SU-DHL-6 (cell line): ENCODE data around the gene CDC42BPA.

Experiments
- H2AFZ ChIP-seq: fragments of 200-600 bp; sonication (generic); 2 replicates; pipeline ENCODE4 v1.6.1; 2014; ENCODE audit warnings: low read depth, mild to moderate bottlenecking, moderate library complexity, mixed read lengths, antibody characterized with exemption, low read length; ENCODE audit not compliant: severe bottlenecking
- H3F3A ChIP-seq: fragments of 200-600 bp; shearing (Covaris generic); 2 replicates; pipeline ENCODE4 v1.6.0; 2016; ENCODE audit warnings: antibody characterized with exemption, mild to moderate bottlenecking; ENCODE audit not compliant: insufficient read depth
- H3K27ac ChIP-seq: fragments of 200-600 bp; sonication (generic); 2 replicates; pipeline ENCODE4 v1.5.1; 2016; ENCODE audit warnings: low read depth, mild to moderate bottlenecking, low read length, moderate library complexity, mixed read lengths
- H3K27me3 ChIP-seq: fragments of 200-600 bp; sonication (generic), shearing (Covaris generic); 2 replicates; pipeline ENCODE4 v1.6.0; 2014; ENCODE audit warnings: mild to moderate bottlenecking, low read length
- H3K36me3 ChIP-seq: fragments of 200-600 bp; sonication (generic); 2 replicates; pipeline ENCODE4 v1.6.1; 2014; ENCODE audit warnings: mild to moderate bottlenecking, low read length, mixed read lengths
- H3K4me2 ChIP-seq: fragments of 300-600, 200-600 bp; shearing (Covaris generic), sonication (generic); 2 replicates; pipeline ENCODE4 v1.6.0; 2014; ENCODE audit warnings: low read length, low read depth, mild to moderate bottlenecking; ENCODE audit not compliant: poor library complexity, severe bottlenecking
- H3K4me3 ChIP-seq: fragments of 200-600 bp; sonication (generic); 2 replicates; pipeline ENCODE4 v1.5.1; 2014; ENCODE audit warnings: antibody characterized with exemption, low read length, mild to moderate bottlenecking, mixed read lengths; ENCODE audit not compliant: insufficient read depth, poor library complexity, severe bottlenecking
- H3K79me2 ChIP-seq: fragments of 200-600 bp; sonication (generic); 2 replicates; pipeline ENCODE4 v1.6.1; 2014; ENCODE audit warnings: mild to moderate bottlenecking, low read length, moderate library complexity; ENCODE audit not compliant: insufficient read depth
- H3K9ac ChIP-seq: fragments of 200-600 bp; sonication (generic); 2 replicates; pipeline ENCODE4 v1.7.0; 2014; ENCODE audit warnings: mild to moderate bottlenecking, low read length
- H3K9me2 ChIP-seq: fragments of 200-600 bp; sonication (generic); replicated peaks from 2 replicates; pipeline ENCODE4 v1.6.1; 2014; ENCODE audit warnings: low read length; ENCODE audit not compliant: insufficient read depth
- H3K9me3 ChIP-seq: fragments of 200-600 bp; sonication (generic); 2 replicates; pipeline ENCODE4 v1.6.1; 2014; ENCODE audit warnings: low read length, mixed read lengths; ENCODE audit not compliant: insufficient read depth
- H4K20me1 ChIP-seq: fragments of 200-600 bp; sonication (generic); 2 replicates; pipeline ENCODE4 v1.6.1; 2014; ENCODE audit warnings: low read depth, mild to moderate bottlenecking, antibody characterized with exemption, low read length, moderate library complexity, mixed read lengths
- EZH2phosphoT487 ChIP-seq: fragments of 200-600 bp; sonication (generic), shearing (Covaris generic); conservative IDR thresholded peaks from 2 replicates; pipeline ENCODE4 v1.6.1; 2018; ENCODE audit warnings: mild to moderate bottlenecking, antibody characterized with exemption, low read length, moderate library complexity, mixed read lengths
- TF ChIP-seq, protein P1 (sequence below): fragments of 200-600 bp; sonication (generic); IDR thresholded peaks from one replicate; pipeline ENCODE4 v1.5.1; 2017; ENCODE audit warnings: antibody characterized with exemption, mild to moderate bottlenecking, low read length, moderate library complexity; ENCODE audit not compliant: insufficient read depth, poor library complexity, severe bottlenecking

The CDC42BPA gene

GRCh38 chr1:227357171-227357926 is 39.1 kb upstream of the CDC42BPA start:
- Histone ChIP-seq H2AFZ (no peak overlapping the region), H3K9ac (no peak overlapping the region), H3K9me2 (no peaks in the 10 kb centered on the region), H3K79me2 (no peaks in the 10 kb centered on the region), H3K4me3 (no peak overlapping the region), H4K20me1 (no peaks in the 10 kb centered on the region), H3K27me3 (no peaks in the 10 kb centered on the region), H3K36me3 (no peaks in the 10 kb centered on the region), H3K4me2 (no peak overlapping the region), H3K9me3 (no peaks in the 10 kb centered on the region), H3K27ac (no peak overlapping the region), H3F3A (no peaks in the 10 kb centered on the region)
- TF ChIP-seq, protein P1, sequence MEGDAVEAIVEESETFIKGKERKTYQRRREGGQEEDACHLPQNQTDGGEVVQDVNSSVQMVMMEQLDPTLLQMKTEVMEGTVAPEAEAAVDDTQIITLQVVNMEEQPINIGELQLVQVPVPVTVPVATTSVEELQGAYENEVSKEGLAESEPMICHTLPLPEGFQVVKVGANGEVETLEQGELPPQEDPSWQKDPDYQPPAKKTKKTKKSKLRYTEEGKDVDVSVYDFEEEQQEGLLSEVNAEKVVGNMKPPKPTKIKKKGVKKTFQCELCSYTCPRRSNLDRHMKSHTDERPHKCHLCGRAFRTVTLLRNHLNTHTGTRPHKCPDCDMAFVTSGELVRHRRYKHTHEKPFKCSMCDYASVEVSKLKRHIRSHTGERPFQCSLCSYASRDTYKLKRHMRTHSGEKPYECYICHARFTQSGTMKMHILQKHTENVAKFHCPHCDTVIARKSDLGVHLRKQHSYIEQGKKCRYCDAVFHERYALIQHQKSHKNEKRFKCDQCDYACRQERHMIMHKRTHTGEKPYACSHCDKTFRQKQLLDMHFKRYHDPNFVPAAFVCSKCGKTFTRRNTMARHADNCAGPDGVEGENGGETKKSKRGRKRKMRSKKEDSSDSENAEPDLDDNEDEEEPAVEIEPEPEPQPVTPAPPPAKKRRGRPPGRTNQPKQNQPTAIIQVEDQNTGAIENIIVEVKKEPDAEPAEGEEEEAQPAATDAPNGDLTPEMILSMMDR = no peak
- TF ChIP-seq EZH2phosphoT487 = no peak

- no peaks in the 10 kb centered on the region for H4K20me1 ChIP-seq
- no peaks in the 10 kb centered on the region for H3K9me2 ChIP-seq
- no peaks in the 10 kb centered on the region for H3K27me3 ChIP-seq
- H3K36me3 ChIP-seq = no peaks in the 10 kb centered on the region
- H3K9ac ChIP-seq = no peak overlapping the region
- TF ChIP-seq, protein P1 = no peak
- TF ChIP-seq EZH2phosphoT487 = no peak
- H3K27ac ChIP-seq = no peak overlapping the region
- no peak overlapping the region for H3K4me3 ChIP-seq
- H3K79me2 ChIP-seq = no peaks in the 10 kb centered on the region
- no peaks in the 10 kb centered on the region for H3F3A ChIP-seq
- H2AFZ ChIP-seq = no peak overlapping the region
- H3K4me2 ChIP-seq = no peak overlapping the region
- H3K9me3 ChIP-seq = no peaks in the 10 kb centered on the region
Observed at GRCh38 chr1:227356620-227357146, 38.4 kb upstream of the CDC42BPA start.

DNA sequence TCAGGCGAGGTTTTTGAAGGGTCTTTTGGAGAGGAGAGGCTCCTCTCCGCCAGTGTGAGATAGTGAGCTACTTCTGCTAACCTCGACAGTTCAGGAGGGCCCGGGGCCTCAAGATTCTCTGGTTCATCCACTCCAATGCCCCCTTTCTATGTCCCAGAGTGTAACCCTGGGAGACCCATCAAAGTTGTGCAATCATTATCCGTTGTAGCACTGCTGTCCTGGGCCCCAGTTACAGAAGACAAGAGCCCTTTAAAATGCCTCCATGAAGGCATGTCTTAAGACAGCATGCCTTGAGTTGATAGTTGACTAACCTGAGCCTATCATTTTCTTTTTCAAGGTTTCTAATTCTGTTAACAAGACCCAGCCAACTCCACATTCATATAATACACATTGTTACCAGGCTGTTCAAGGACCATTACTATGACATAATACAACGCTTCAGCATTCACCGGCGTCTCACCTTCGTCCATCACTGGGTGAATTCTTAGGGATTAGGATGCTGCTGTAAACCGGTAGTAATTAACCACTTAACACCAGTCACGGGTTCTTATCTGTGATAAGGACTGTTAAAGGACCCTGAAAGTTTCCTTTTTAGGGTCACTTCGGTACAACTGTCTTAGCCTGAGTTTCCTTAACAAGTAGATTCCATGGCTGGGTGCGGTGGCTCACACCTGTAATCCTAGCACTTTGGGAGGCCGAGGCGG is 37.4 kb upstream of the CDC42BPA start:
- no peaks in the 10 kb centered on the region for H4K20me1 ChIP-seq
- H3K9me2 ChIP-seq = no peaks in the 10 kb centered on the region
- no peak overlapping the region for H3K9ac ChIP-seq
- no peaks in the 10 kb centered on the region for H3F3A ChIP-seq
- TF ChIP-seq, protein P1 = no peak
- TF ChIP-seq EZH2phosphoT487 = no peak
- H3K4me2 ChIP-seq = no peak overlapping the region
- no peak overlapping the region for H3K27ac ChIP-seq
- no peaks in the 10 kb centered on the region for H3K27me3 ChIP-seq
- no peaks in the 10 kb centered on the region for H3K36me3 ChIP-seq
- no peaks in the 10 kb centered on the region for H3K79me2 ChIP-seq
- no peak overlapping the region for H3K4me3 ChIP-seq
- no peaks in the 10 kb centered on the region for H3K9me3 ChIP-seq
- no peak overlapping the region for H2AFZ ChIP-seq
